CD4-positive, alpha-beta T cell treated with Interleukin-6 at 100 ng/mL for 8 hours (primary cell): Measurements from ENCODE around the gene CELF4.

Experiments used
- DNase-seq: peaks from one replicate; pipeline ENCODE4 v3.0.0-alpha.2; 2020; ENCODE audit warnings: mixed read lengths, low spot score

The CELF4 gene

GRCh38 chr18:37493352-37493935 is 72.2 kb downstream of the CELF4 start:
- DNase-seq: no peak

GRCh38 chr18:37492952-37493351 is 72.6 kb downstream of the CELF4 start:
- DNase-seq: no peak

- DNase-seq: no peak
These were observed 74.1 kb downstream of the CELF4 start for GRCh38 chr18:37491526-37491925.

- no peak for DNase-seq
These were observed 75.6 kb downstream of the CELF4 start for GRCh38 chr18:37489998-37490397.

- DNase-seq: no peak
These were observed 76.6 kb downstream of the CELF4 start for GRCh38 chr18:37489011-37489410.

- DNase-seq: no peak
These were observed 78.2 kb downstream of the CELF4 start for GRCh38 chr18:37487400-37487867.

- no peak for DNase-seq
These were observed 78.8 kb downstream of the CELF4 start for GRCh38 chr18:37486848-37487247.

GRCh38 chr18:37484983-37485834 is 80.4 kb downstream of the CELF4 start:
- no peak for DNase-seq

- no peak for DNase-seq
These were observed 81.4 kb downstream of the CELF4 start for GRCh38 chr18:37483984-37484819.

GRCh38 chr18:37483221-37483971 is 82.2 kb downstream of the CELF4 start:
- no peak for DNase-seq

- no peak for DNase-seq
These were observed 83.2 kb downstream of the CELF4 start for GRCh38 chr18:37482433-37482832.

- no peak for DNase-seq
These were observed 83.6 kb downstream of the CELF4 start for GRCh38 chr18:37482002-37482401.

GRCh38 chr18:37481491-37481890 is 84.1 kb downstream of the CELF4 start:
- no peak for DNase-seq

- DNase-seq: no peak
These were observed 84.5 kb downstream of the CELF4 start for GRCh38 chr18:37481072-37481471.

GRCh38 chr18:37476611-37477295 is 88.8 kb downstream of the CELF4 start:
- DNase-seq: no peak

- DNase-seq: no peak
These were observed 89.4 kb downstream of the CELF4 start for GRCh38 chr18:37476182-37476581.

- DNase-seq: no peak
These were observed 92.3 kb downstream of the CELF4 start for GRCh38 chr18:37473195-37473840.

- DNase-seq: no peak
These were observed 94.0 kb downstream of the CELF4 start for GRCh38 chr18:37471637-37472036.

GRCh38 chr18:37470986-37471385 is 94.6 kb downstream of the CELF4 start:
- DNase-seq: no peak

GRCh38 chr18:37467002-37467662 is 98.5 kb downstream of the CELF4 start:
- no peak for DNase-seq
